Measurements from ENCODE around the gene NUP107. TPM values are rescaled to one million over a fixed set of nuclear protein-coding genes. Genes with fewer than 3 reads are reported as not detected.
A peak's percentile ranks its signal among the peaks of the same experiment; 100 is the strongest.

Gene NUP107
- polyA plus RNA-seq, 2 of the 4 experiments (the other 2 are of a cell fraction), result 78.5 to 194 TPM

GRCh38 chr12:68793975-68794652 lies 107.3 kb downstream of the NUP107 start (continued):
- TF ChIP-seq ATOH8 (CRISPR knock-in tag; IDR thresholded peaks at IDR 0.05; ENCODE audit: low read depth) (no peak), RARB (CRISPR knock-in tag; IDR thresholded peaks at IDR 0.05) (no peak), JUNB (IDR thresholded peaks at IDR 0.05) (no peak), MAX (IDR thresholded peaks at IDR 0.05) (no peak), GATA3 (IDR thresholded peaks at IDR 0.05; ENCODE audit: borderline replicate concordance) (no peak), TFCP2L1 (CRISPR knock-in tag; IDR thresholded peaks at IDR 0.05) (no peak), POLR2A (IDR thresholded peaks at IDR 0.05; ENCODE audit: low read length) (no peak)

GRCh38 chr12:68794653-68795251 lies 108.0 kb downstream of the NUP107 start:
- Histone ChIP-seq H3K4me3 (no peak overlapping the region), H3K27ac (no peak overlapping the region), H3K4me1 (0 out of 3 replicates have a peak, but pooled peaks cover 2% of the 10 kb centered on the region), H3K9me3 (no peaks in the 10 kb centered on the region), H3K4me2 (no peak overlapping the region)
- DNase-seq (ENCODE audit: low read depth in 1 of 2, low spot score in 1 of 2), result no peak
- FAIRE-seq, result no peak
- ATAC-seq, result peak; percentile 38 to 63; a peak in 2 of 6 replicates
- 72% methylated on average over 3 of the region's 3 CpGs for WGBS (ENCODE audit: missing lambda C conversion rate)
- no peak for TF ChIP-seq HMGXB4 (CRISPR knock-in tag; IDR thresholded peaks at IDR 0.05; ENCODE audit: borderline replicate concordance)
- no peak for TF ChIP-seq FOSL2 (IDR thresholded peaks at IDR 0.05)
- TF ChIP-seq FOSL2 (CRISPR knock-in tag; IDR thresholded peaks at IDR 0.05), result peak; percentile 43; the same call in 1 of the 2 replicates
- TF ChIP-seq EHF (CRISPR knock-in tag; IDR thresholded peaks at IDR 0.05), result no peak
- ChIA-PET CTCF (interaction anchor here (0.6 to 4.1 kb wide), 2 partner anchors 10 to 13 kb away, joined by 3 to 19 read pairs; partner anchors contain the start of gene MDM2), POLR2A (interaction anchor here (0.8 kb wide), 1 partner anchor 49 kb away, joined by 3 read pairs; the partner anchor contains the start of gene SLC35E3)

Other genes with a start within 250 kb of the NUP107 start
- gene RAP1B, start 76.1 kb upstream of the NUP107 start, polyA plus RNA-seq (2011; rRNA removed), result 226 and 305 TPM in 2 replicates
- 196 to 206 TPM (median 205 TPM) in 3 replicates for gene RAP1B, start 76.1 kb upstream of the NUP107 start, polyA plus RNA-seq (2017; fragmentation: RNase III; extraction: RNeasy Plus Mini Kit Qiagen cat#74134 plus additional on column Dnase treatment)
- 16.7 and 22.1 TPM in 2 replicates for gene SLC35E3, start 59.2 kb downstream of the NUP107 start, polyA plus RNA-seq (2011; rRNA removed)
- 4.8 to 6.5 TPM (median 5.1 TPM) in 3 replicates for gene SLC35E3, start 59.2 kb downstream of the NUP107 start, polyA plus RNA-seq (2017; fragmentation: RNase III; extraction: RNeasy Plus Mini Kit Qiagen cat#74134 plus additional on column Dnase treatment)
- gene MDM2, start 121.2 kb downstream of the NUP107 start, polyA plus RNA-seq (2011; rRNA removed), result 96.4 and 108 TPM in 2 replicates
- 40.3 to 48.6 TPM (median 48.2 TPM) in 3 replicates for gene MDM2, start 121.2 kb downstream of the NUP107 start, polyA plus RNA-seq (2017; fragmentation: RNase III; extraction: RNeasy Plus Mini Kit Qiagen cat#74134 plus additional on column Dnase treatment)
- 6.8 and 6.9 TPM in 2 replicates for gene CPM, start 246.2 kb downstream of the NUP107 start, polyA plus RNA-seq (2011; rRNA removed)
- gene CPM, start 246.2 kb downstream of the NUP107 start, polyA plus RNA-seq (2017; fragmentation: RNase III; extraction: RNeasy Plus Mini Kit Qiagen cat#74134 plus additional on column Dnase treatment), result 3.7 to 6.2 TPM (median 4.8 TPM) in 3 replicates